H9 (cell line): ENCODE data around the gene ELAPOR1. TPM values are rescaled to one million over a fixed set of nuclear protein-coding genes. Genes with fewer than 3 reads are reported as not detected.

ENCODE experiments used
- DNase-seq: peaks from one replicate; pipeline ENCODE4 v3.0.0-alpha.2; 2017
- H2AFZ ChIP-seq: one replicate; pipeline ENCODE4 v1.6.1; 2013; ENCODE audit warnings: mild to moderate bottlenecking, low read length, control low read depth, moderate library complexity
- H2AK5ac ChIP-seq: 2 replicates; pipeline ENCODE4 v1.6.1; 2013; ENCODE audit warnings: low read length, control low read depth, mixed read lengths; ENCODE audit not compliant: insufficient read length
- H2BK120ac ChIP-seq: one replicate; pipeline ENCODE4 v1.6.1; 2013; ENCODE audit warnings: low read depth, mild to moderate bottlenecking, low read length, control low read depth, inconsistent platforms; ENCODE audit not compliant: poor library complexity, severe bottlenecking
- H2BK12ac ChIP-seq: 2 replicates; pipeline ENCODE4 v1.6.1; 2013; ENCODE audit warnings: low read length, control low read depth, mixed read lengths, low read depth; ENCODE audit not compliant: insufficient read length
- H2BK15ac ChIP-seq: 2 replicates; pipeline ENCODE4 v1.6.1; 2013; ENCODE audit warnings: low read depth, low read length, control low read depth
- H2BK20ac ChIP-seq: one replicate; pipeline ENCODE4 v1.6.1; 2013; ENCODE audit warnings: low read depth, mild to moderate bottlenecking, low read length, control low read depth, inconsistent platforms; ENCODE audit not compliant: poor library complexity, severe bottlenecking
- H2BK5ac ChIP-seq: 2 replicates; pipeline ENCODE4 v1.6.1; 2013; ENCODE audit warnings: low read length, control low read depth, mixed read lengths; ENCODE audit not compliant: insufficient read length
- H3K14ac ChIP-seq: 2 replicates; pipeline ENCODE4 v1.6.1; 2013; ENCODE audit warnings: low read length, control low read depth; ENCODE audit not compliant: insufficient read depth
- H3K18ac ChIP-seq: 2 replicates; pipeline ENCODE4 v1.6.1; 2013; ENCODE audit warnings: low read depth, mild to moderate bottlenecking, mixed read lengths, low read length, control low read depth; ENCODE audit not compliant: insufficient read length
- H3K23ac ChIP-seq: 2 replicates; pipeline ENCODE4 v1.6.1; 2013; ENCODE audit warnings: low read length, control low read depth, mixed read lengths, low read depth; ENCODE audit not compliant: insufficient read length
- H3K23me2 ChIP-seq: 2 replicates; pipeline ENCODE4 v1.6.1; 2013; ENCODE audit warnings: low read depth, mild to moderate bottlenecking, mixed read lengths, low read length, control low read depth; ENCODE audit not compliant: insufficient read length, poor library complexity, severe bottlenecking
- H3K27ac ChIP-seq: 2 replicates; pipeline ENCODE4 v1.5.1; 2013; ENCODE audit warnings: low read length, control low read depth, mixed read lengths, low read depth; ENCODE audit not compliant: insufficient read length
- H3K27me3 ChIP-seq: 2 replicates; pipeline ENCODE4 v1.6.1; 2013; ENCODE audit warnings: low read length, control low read depth, inconsistent platforms; ENCODE audit not compliant: insufficient read depth
- H3K4ac ChIP-seq: 2 replicates; pipeline ENCODE4 v1.6.1; 2013; ENCODE audit warnings: low read depth, mild to moderate bottlenecking, control low read depth, inconsistent platforms, low read length, moderate library complexity
- H3K4me1 ChIP-seq: 2 replicates; pipeline ENCODE4 v1.6.1; 2013; ENCODE audit warnings: low read length, control low read depth, inconsistent platforms; ENCODE audit not compliant: insufficient read depth
- H3K4me2 ChIP-seq: 2 replicates; pipeline ENCODE4 v1.6.1; 2013; ENCODE audit warnings: low read length, control low read depth, mixed read lengths; ENCODE audit not compliant: insufficient read length, insufficient read depth
- H3K56ac ChIP-seq: 2 replicates; pipeline ENCODE4 v1.6.1; 2013; ENCODE audit warnings: low read depth, mild to moderate bottlenecking, mixed read lengths, low read length, control low read depth; ENCODE audit not compliant: insufficient read length
- H3K79me1 ChIP-seq: 2 replicates; pipeline ENCODE4 v1.6.1; 2013; ENCODE audit warnings: low read depth, mild to moderate bottlenecking, moderate library complexity, low read length, control low read depth, inconsistent platforms; ENCODE audit not compliant: insufficient read depth, poor library complexity, severe bottlenecking
- H3K79me2 ChIP-seq: 2 replicates; pipeline ENCODE4 v1.6.1; 2013; ENCODE audit warnings: low read length, control low read depth, inconsistent platforms; ENCODE audit not compliant: insufficient read depth
- H3K9ac ChIP-seq: 2 replicates; pipeline ENCODE4 v1.6.1; 2013; ENCODE audit warnings: low read length, control low read depth, mixed read lengths; ENCODE audit not compliant: insufficient read length; ENCODE audit errors: extremely low read depth
- H3K9me3 ChIP-seq: one replicate; pipeline ENCODE4 v1.6.1; 2013; ENCODE audit warnings: low read depth, low read length, inconsistent platforms; ENCODE audit not compliant: control insufficient read depth
- H3T11ph ChIP-seq: one replicate; pipeline ENCODE4 v1.6.1; 2013; ENCODE audit warnings: mild to moderate bottlenecking, low read length, control low read depth, inconsistent platforms
- H4K20me1 ChIP-seq: one replicate; pipeline ENCODE4 v1.6.1; 2013; ENCODE audit not compliant: control insufficient read depth, insufficient read length, insufficient read depth
- H4K5ac ChIP-seq: 2 replicates; pipeline ENCODE4 v1.6.1; 2013; ENCODE audit warnings: low read depth, mild to moderate bottlenecking, mixed read lengths, low read length, control low read depth; ENCODE audit not compliant: insufficient read length
- H4K8ac ChIP-seq: replicated peaks from 2 replicates; pipeline ENCODE4 v1.6.1; 2013; ENCODE audit warnings: low read length, control low read depth, mixed read lengths, low read depth; ENCODE audit not compliant: insufficient read length
- H4K91ac ChIP-seq: 2 replicates; pipeline ENCODE4 v1.6.1; 2013; ENCODE audit warnings: low read depth, mild to moderate bottlenecking, moderate library complexity, mixed read lengths, low read length, control low read depth; ENCODE audit not compliant: insufficient read length
- H3K27ac Mint-ChIP-seq, 3 experiments: 2 replicates in 2 of 3; 3 replicates in 1 of 3; pipeline ENCODE4 v1.8.0; 2020 to 2021; ENCODE audit warnings: mixed read lengths in 3 of 3, mild to moderate bottlenecking in 1 of 3, moderate library complexity in 1 of 3
- H3K27me3 Mint-ChIP-seq: 2 replicates; pipeline ENCODE4 v1.8.0; 2021; ENCODE audit warnings: low read depth, mild to moderate bottlenecking, moderate library complexity, mixed read lengths
- H3K36me3 Mint-ChIP-seq, 3 experiments: 2 replicates in 2 of 3; 3 replicates in 1 of 3; pipeline ENCODE4 v1.8.0; 2020 to 2021; ENCODE audit warnings: low read depth in 3 of 3, mixed read lengths in 3 of 3; ENCODE audit not compliant: insufficient read depth in 1 of 3
- H3K4me1 Mint-ChIP-seq, 2 experiments: 2 replicates each; pipeline ENCODE4 v1.8.0; 2020; ENCODE audit warnings: mixed read lengths in 2 of 2
- H3K4me3 Mint-ChIP-seq, 2 experiments: 2 replicates in 1 of 2; 3 replicates in 1 of 2; pipeline ENCODE4 v1.8.0; 2020 to 2021; ENCODE audit warnings: mild to moderate bottlenecking in 2 of 2, mixed read lengths in 2 of 2, moderate library complexity in 1 of 2
- H3K9me3 Mint-ChIP-seq, 2 experiments: 2 replicates in 1 of 2; 3 replicates in 1 of 2; pipeline ENCODE4 v1.8.0; 2020; ENCODE audit warnings: mild to moderate bottlenecking in 2 of 2, mixed read lengths in 2 of 2, moderate library complexity in 1 of 2
- CTCF ChIP-seq: fragments of 200-600 bp; sonication (generic); conservative IDR thresholded peaks from 3 replicates; pipeline ENCODE4 v1.8.0; 2021; ENCODE audit warnings: antibody characterized with exemption, mild to moderate bottlenecking
- WGBS: extraction: QIAGEN DNeasy Blood & Tissue Kit; methylation state at CpG from one replicate; pipeline ENCODE4 v1.1.7; 2013; ENCODE audit warnings: missing lambda C conversion rate, low lambda C conversion rate, mixed read lengths; ENCODE audit not compliant: insufficient read length; ENCODE audit errors: extremely low coverage; 5-methylcytosine and 5-hydroxymethylcytosine counted together
- total RNA-seq: library from RNA; stranded (reverse); gene quantifications from 2 replicates; pipeline ENCODE4 v1.2.1, GENCODE V29; 2021

ELAPOR1 gene
- total RNA-seq, 1 experiment from 2014 or later: 0.55 TPM

DNA sequence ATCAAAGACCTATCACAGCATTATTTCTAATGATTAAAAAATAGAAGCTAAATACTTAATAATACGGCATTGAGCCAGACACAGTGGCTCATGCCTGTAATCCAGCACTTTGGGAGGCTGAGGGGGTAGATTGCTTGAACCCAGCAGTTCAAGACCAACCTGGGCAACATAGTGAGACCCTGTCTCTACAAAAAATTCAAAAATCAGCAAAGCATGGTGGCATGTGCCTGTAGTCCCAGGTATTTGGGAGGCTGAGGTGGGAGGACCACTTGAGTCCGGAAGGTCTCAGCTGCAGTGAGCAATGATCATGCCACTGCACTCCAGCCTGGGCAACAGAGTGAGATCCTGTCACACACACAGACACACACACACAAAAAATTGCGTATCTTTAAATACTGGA is 48.8 kb upstream of the ELAPOR1 start:
- H3K79me1 ChIP-seq: no peaks in the 10 kb centered on the region
- no peak overlapping the region for H2BK120ac ChIP-seq
- no peak overlapping the region for H3K56ac ChIP-seq
- no peak overlapping the region for H3K4ac ChIP-seq
- H2AFZ ChIP-seq: no peak overlapping the region
- no peak overlapping the region for H3K14ac ChIP-seq
- H4K20me1 ChIP-seq: no peaks in the 10 kb centered on the region
- Mint-ChIP-seq H3K27ac (no peak overlapping the region), H3K36me3 (peaks cover 12 to 55% (median 32%) of the 10 kb centered on the region in 3 experiments; a peak in 6 of 7 replicates), H3K27me3 (no peaks in the 10 kb centered on the region; the same call in 1 of the 2 replicates), H3K4me3 (no peak overlapping the region), H3K9me3 (no peaks in the 10 kb centered on the region), H3K4me1 (no peaks in the 10 kb centered on the region)
- no peak for TF ChIP-seq CTCF
- H2BK15ac ChIP-seq: no peak overlapping the region
- no peak overlapping the region for H3T11ph ChIP-seq
- no peak overlapping the region for H2BK12ac ChIP-seq
- H2BK5ac ChIP-seq: no peak overlapping the region
- no peaks in the 10 kb centered on the region; the same call in 1 of the 2 replicates for H3K79me2 ChIP-seq
- H3K9me3 ChIP-seq: no peaks in the 10 kb centered on the region
- DNase-seq: no peak
- H3K27me3 ChIP-seq: no peaks in the 10 kb centered on the region
- H4K91ac ChIP-seq: no peak overlapping the region
- H3K4me1 ChIP-seq: no peaks in the 10 kb centered on the region
- no peak overlapping the region for H3K4me2 ChIP-seq
- H3K23ac ChIP-seq: no peak overlapping the region
- no peak overlapping the region for H3K27ac ChIP-seq
- H3K18ac ChIP-seq: no peak overlapping the region
- no peak overlapping the region for H2BK20ac ChIP-seq
- no peaks in the 10 kb centered on the region for H3K23me2 ChIP-seq
- H2AK5ac ChIP-seq: no peak overlapping the region
- H4K5ac ChIP-seq: no peak overlapping the region
- WGBS: no CpG with 5 or more reads among the region's 3 CpGs
- H4K8ac ChIP-seq: no peak overlapping the region
- no peak overlapping the region for H3K9ac ChIP-seq
